ENCODE data around the gene CYTH2. TPM values are rescaled to one million over a fixed set of nuclear protein-coding genes. Genes with fewer than 3 reads are reported as not detected.

The CYTH2 gene
- total RNA-seq, 2 donors from 2014 or later: 55.4 to 70.2 TPM

DNA sequence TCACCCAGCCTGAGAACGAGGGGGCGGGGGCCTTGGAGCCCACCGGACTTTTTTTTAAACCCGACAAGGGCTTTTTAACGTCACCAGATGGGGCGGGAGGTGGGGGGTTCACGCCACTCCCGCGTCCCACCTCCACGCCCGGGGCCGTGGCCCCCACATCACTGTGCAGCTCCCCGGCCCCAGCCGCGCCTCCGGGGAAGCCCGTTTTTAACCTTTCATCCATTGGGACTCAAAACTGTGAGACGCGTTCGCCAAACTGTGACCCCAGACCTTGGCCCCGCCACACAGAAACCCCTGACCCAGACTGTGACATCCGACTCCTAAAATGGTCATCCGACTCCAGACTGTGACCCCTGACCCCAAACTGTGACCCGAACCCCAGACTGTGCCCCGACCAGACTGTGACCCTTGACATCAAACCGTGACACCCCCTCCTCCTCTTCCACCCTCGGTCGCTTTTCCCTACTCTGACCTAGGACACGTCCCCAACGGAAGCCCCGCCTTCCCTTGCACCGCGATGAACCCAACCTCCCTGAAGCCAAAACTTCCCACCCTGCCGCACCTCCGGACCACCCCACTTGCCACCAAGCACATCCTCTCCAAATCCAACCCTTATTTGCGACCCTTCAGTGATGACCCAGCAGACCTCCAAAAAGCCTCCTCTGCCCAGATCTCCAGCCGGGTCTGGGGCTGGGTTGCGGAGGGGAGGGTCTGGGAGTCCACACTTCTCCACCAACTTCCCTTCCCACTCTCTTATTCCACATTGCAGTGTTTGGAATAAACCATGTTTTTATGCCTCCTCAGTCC lies 24.8 kb upstream of the CYTH2 start:
- Histone ChIP-seq H3K36me3 (peaks cover 4% of the 10 kb centered on the region), H3K4me3 (no peak overlapping the region), H3K27me3 (peaks cover 27% of the 10 kb centered on the region), H3K27ac (no peak overlapping the region), H3K9ac (ENCODE audit: low read depth in 2 of 2, low read length in 2 of 2) (peak overlapping the region in 1 of 2 donors; percentile 1), H3K4me1 (peaks cover 4% of the 10 kb centered on the region), H3K9me3 (no peaks in the 10 kb centered on the region)
- intact Hi-C loops (cut with DNase I): no loop called here
- TF ChIP-seq, protein P1, sequence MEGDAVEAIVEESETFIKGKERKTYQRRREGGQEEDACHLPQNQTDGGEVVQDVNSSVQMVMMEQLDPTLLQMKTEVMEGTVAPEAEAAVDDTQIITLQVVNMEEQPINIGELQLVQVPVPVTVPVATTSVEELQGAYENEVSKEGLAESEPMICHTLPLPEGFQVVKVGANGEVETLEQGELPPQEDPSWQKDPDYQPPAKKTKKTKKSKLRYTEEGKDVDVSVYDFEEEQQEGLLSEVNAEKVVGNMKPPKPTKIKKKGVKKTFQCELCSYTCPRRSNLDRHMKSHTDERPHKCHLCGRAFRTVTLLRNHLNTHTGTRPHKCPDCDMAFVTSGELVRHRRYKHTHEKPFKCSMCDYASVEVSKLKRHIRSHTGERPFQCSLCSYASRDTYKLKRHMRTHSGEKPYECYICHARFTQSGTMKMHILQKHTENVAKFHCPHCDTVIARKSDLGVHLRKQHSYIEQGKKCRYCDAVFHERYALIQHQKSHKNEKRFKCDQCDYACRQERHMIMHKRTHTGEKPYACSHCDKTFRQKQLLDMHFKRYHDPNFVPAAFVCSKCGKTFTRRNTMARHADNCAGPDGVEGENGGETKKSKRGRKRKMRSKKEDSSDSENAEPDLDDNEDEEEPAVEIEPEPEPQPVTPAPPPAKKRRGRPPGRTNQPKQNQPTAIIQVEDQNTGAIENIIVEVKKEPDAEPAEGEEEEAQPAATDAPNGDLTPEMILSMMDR (IDR thresholded peaks at IDR 0.05): no peak
- no peak for DNase-seq

DNA sequence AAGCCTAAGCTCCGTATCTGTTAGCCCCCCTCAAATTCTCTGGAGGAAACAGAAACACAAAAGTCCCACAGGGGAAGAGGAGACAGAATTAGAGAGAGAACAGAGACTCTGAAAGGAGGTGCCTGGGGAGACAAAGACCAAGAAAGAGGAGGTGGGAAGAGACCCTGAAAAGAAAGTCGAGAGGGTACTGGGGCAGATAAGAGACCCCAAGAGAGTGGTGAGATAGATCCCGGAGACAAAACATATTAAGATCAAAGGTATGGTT lies 24.3 kb upstream of the CYTH2 start:
- peak overlapping the region; percentile 93 for H3K4me3 ChIP-seq
- H3K27ac ChIP-seq: no peak overlapping the region
- H3K36me3 ChIP-seq: peaks cover 4% of the 10 kb centered on the region
- peaks cover 4% of the 10 kb centered on the region for H3K4me1 ChIP-seq
- DNase-seq: no peak
- no peak overlapping the region for H3K9ac ChIP-seq (ENCODE audit: low read depth in 2 of 2, low read length in 2 of 2)
- H3K27me3 ChIP-seq: peaks cover 27% of the 10 kb centered on the region
- TF ChIP-seq, protein P1 (IDR thresholded peaks at IDR 0.05): no peak
- intact Hi-C loops (cut with DNase I): no loop called here
- H3K9me3 ChIP-seq: no peaks in the 10 kb centered on the region

DNA sequence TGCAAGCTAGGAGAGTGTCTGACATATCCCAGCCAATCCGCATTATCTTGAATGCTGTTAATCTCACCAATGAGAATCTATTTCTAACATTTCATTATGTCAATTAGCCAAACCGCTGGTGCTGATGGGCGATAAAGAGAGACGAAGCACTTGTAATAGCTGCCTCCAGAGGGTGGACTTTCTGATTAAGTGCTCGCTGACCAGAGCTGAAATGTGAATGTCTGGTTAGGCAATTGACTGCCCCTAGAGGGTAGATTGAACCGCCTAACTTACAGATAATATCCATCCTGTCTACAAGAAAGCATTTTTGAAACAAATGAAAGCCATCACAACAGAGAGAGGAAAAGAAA lies 23.9 kb upstream of the CYTH2 start:
- intact Hi-C loops (cut with DNase I): no loop called here
- peaks cover 27% of the 10 kb centered on the region for H3K27me3 ChIP-seq
- TF ChIP-seq, protein P1 (IDR thresholded peaks at IDR 0.05): peak; percentile 25
- H3K36me3 ChIP-seq: peaks cover 6% of the 10 kb centered on the region
- peak overlapping the region in 1 of 2 donors; percentile 88 for H3K9ac ChIP-seq (ENCODE audit: low read depth in 2 of 2, low read length in 2 of 2)
- peak overlapping the region; percentile 62 for H3K27ac ChIP-seq
- DNase-seq: no peak
- H3K9me3 ChIP-seq: no peaks in the 10 kb centered on the region
- peak overlapping the region; percentile 93 for H3K4me3 ChIP-seq
- H3K4me1 ChIP-seq: peaks cover 4% of the 10 kb centered on the region

DNA sequence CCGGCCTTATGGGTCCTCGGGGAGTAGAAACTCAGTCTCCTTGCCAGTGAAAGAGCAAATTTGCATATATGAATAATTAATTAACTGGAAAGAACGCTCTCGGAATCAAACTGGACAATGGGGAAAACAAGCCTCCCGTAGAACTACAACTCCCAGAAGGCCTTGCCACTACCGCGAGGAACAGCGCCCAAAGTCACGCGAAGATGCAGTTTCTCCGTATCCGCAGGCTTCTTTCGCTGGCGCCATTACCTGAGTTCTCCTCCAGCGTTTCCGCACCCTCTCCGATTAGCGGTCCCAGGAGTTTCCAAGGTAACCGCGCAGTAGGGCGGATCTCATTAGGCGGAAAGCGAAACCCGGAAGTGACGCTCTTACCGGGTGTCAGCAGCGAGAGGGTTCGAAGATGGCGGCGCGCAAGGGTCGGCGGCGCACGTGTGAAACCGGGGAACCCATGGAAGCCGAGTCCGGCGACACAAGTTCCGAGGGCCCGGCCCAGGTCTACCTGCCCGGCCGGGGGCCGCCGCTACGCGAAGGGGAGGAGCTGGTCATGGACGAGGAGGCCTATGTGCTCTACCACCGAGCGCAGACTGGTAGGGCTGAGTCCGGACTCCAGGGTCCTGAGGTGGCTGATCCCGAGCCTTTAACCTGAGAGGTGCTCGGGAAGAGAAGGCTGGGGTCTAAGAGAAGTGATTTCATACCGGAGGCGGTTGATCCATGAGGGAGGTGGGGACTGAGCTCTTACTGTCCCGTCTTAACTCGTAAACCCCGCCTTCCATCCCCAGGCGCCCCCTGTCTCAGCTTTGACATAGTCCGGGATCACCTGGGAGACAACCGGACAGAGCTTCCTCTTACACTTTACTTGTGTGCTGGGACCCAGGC lies 23.3 kb upstream of the CYTH2 start, which contains the start of gene GRWD1:
Gene GRWD1 (plus strand): TSS at position 378 of the 876 bp plus-strand sequence. CDS start 23 bp downstream, at position 401.
- H3K9ac ChIP-seq (ENCODE audit: low read depth in 2 of 2, low read length in 2 of 2): peak within 1 kb of the TSS; percentile 74 to 88
- no peaks in the 10 kb centered on the region for H3K9me3 ChIP-seq
- intact Hi-C loops (cut with DNase I): no loop called here
- peak within 1 kb of the TSS; percentile 62 for H3K27ac ChIP-seq
- H3K4me3 ChIP-seq: peak within 1 kb of the TSS; percentile 93
- DNase-seq: peak; percentile 93
- TF ChIP-seq, protein P1 (IDR thresholded peaks at IDR 0.05): no peak
- H3K4me1 ChIP-seq: peaks cover 4% of the 10 kb centered on the region
- peaks cover 11% of the 10 kb centered on the region for H3K36me3 ChIP-seq
- peaks cover 27% of the 10 kb centered on the region for H3K27me3 ChIP-seq

DNA sequence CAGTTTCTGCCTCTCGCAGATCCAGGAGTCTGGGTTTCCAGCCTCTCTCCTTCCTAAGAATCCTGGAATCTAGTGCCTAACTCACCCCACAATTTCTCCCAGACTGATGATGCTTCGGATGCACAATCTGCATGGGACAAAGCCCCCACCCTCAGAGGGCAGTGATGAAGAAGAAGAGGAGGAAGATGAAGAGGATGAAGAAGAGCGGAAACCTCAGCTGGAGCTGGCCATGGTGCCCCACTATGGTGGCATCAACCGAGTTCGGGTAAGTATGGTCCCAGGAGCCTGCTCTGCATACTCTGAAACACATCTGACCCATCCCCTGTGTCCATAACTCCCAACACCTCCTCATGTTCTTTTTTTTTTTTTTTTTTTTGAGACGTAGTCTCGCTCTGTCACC lies 22.6 kb upstream of the CYTH2 start:
- peaks cover 24% of the 10 kb centered on the region for H3K27me3 ChIP-seq
- TF ChIP-seq, protein P1 (IDR thresholded peaks at IDR 0.05): no peak
- intact Hi-C loops (cut with DNase I): no loop called here
- no peaks in the 10 kb centered on the region for H3K9me3 ChIP-seq
- peak overlapping the region; percentile 93 for H3K4me3 ChIP-seq
- no peak overlapping the region for H3K27ac ChIP-seq
- H3K9ac ChIP-seq (ENCODE audit: low read depth in 2 of 2, low read length in 2 of 2): peak overlapping the region; percentile 74 to 88
- peaks cover 16% of the 10 kb centered on the region for H3K36me3 ChIP-seq
- peaks cover 4% of the 10 kb centered on the region for H3K4me1 ChIP-seq
- DNase-seq: no peak
